Activated CD8-positive, alpha-beta memory T cell treated with anti-CD3 and anti-CD28 coated beads, Interleukin-2, amount 50 U/mL, for 1 hour (primary cell): Measurements from ENCODE around the gene LRRC43.
"Not testable (repeated sequence)": the region's sequence is repeated elsewhere in the genome, so short reads cannot be mapped to it uniquely, and the experiment has no call there.

ENCODE experiments used
- DNase-seq: peaks from one replicate; pipeline ENCODE4 v3.0.0-alpha.2; 2020; ENCODE audit errors: extremely low read depth

The LRRC43 gene

DNA sequence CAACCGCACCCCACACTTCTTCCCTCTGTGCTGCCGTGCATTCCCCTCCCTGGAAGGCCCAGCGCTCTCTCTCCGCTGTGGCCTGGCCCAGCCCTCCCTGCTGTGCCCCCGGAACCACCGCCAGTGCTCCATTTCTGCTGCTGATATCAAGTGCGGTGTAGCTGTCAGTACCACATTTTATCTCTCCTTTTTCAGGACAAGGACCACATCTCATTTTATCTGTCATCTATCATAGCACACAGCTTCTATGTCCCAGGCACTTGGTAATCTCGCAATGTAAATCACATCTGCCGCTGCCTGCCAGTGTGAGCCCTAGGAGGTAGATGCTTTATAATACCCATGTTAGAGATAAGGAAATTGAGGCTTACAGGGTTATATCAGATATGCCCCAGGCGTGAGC lies 27.2 kb upstream of the LRRC43 start:
- DNase-seq, result no peak

DNA sequence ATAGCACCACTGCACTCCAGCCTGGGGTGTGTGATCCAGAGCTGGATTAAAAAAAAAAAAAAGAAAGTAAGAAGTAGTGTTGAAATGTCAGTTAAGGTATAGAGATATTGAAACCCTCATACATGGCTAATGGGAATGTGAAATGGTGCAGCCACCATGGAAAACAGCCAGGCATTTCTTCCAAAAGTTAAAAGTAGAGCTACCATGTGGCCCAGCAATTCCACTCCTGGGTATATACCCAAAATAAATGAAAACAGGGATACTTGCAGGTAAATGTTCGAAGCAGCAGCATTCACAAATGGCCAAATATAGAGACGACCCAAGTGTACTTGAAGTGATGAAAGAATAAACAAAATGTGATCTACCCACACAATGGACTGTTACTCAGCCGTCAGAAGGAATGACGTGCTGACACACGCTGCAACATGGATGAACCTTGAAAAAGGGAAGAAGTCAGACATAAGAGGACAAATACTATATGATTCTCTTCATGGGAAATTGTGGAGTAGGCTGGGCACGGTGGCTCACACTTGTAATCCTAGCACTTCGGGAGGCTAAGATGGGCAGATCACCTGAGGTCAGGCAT lies 24.1 kb upstream of the LRRC43 start:
- no peak for DNase-seq

DNA sequence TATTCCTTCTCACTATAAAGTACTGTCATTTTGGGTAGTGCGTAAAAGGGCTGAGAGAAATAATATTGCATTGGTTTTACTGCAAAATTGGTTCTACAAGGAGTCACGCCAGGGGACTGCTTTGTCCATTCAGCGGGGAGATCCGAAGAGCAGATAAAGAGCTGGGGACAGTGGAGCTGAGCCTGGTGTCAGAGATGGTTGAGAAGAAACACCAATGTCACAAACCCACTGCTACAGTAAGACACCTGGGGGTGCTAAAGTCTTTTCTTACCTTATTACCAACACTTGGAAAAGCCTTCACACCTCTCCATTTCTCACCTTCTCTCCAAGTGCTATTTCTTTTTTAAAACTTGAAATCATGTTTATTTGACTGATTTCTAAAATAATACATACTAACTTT lies 23.0 kb upstream of the LRRC43 start:
- no peak for DNase-seq

DNA sequence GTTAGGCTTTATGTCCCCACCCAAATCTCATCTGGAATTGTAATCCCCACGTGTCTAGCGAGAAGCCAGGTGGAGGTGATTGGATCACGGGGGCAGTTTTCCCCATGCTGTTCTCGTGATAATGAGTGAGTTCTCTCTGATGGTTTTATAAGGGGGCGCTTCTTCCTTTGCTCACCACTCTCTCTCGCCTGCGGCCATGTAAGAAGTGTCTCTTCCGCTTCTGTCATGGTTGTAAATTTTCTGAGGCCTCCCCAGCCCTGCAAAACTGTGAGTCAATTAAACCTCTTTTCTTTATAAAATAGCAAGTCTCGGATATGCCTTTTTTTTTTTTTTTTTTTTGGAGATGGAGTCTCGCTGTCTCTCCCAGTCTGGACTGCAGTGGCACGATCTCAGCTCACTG lies 22.2 kb upstream of the LRRC43 start:
- no peak for DNase-seq

DNA sequence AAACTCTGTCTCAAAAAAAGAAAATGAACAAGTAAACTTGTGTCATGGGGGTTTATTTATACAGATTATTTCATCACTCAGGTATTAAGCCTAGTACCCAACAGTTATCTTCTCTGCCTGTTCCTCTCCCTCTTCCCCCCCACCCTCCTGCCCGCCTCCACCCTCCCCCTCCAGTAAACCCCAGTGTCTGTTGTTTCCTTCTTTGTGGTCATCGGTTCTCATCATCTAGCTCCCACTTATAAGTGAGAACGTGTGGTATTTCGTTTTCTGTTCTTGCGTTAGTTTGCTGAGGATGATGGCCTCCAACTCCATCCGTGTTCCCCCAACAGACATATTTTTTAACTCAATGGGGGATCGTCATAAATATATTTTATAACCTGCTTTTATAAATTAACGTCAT lies 21.2 kb upstream of the LRRC43 start:
- DNase-seq, result no peak

DNA sequence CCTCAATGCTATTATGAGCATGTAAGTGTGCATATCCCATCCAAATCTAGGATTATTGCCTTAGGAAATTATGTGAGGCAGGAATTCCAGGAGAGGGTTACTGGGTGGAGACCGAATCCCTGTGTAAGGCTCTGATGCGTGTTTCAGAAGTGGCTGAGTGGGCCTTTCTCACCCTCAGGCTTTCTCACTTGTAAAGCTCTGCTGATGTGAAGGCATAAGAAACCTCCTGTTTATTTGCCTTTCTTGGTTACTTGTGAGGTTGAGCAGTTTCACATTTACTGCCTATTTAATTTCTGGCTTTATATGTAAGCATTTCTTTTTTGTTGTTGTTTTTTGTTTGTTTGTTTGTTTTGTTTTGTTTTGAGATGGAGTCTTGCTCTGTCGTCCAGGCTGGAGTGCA lies 19.9 kb upstream of the LRRC43 start:
- no peak for DNase-seq

DNA sequence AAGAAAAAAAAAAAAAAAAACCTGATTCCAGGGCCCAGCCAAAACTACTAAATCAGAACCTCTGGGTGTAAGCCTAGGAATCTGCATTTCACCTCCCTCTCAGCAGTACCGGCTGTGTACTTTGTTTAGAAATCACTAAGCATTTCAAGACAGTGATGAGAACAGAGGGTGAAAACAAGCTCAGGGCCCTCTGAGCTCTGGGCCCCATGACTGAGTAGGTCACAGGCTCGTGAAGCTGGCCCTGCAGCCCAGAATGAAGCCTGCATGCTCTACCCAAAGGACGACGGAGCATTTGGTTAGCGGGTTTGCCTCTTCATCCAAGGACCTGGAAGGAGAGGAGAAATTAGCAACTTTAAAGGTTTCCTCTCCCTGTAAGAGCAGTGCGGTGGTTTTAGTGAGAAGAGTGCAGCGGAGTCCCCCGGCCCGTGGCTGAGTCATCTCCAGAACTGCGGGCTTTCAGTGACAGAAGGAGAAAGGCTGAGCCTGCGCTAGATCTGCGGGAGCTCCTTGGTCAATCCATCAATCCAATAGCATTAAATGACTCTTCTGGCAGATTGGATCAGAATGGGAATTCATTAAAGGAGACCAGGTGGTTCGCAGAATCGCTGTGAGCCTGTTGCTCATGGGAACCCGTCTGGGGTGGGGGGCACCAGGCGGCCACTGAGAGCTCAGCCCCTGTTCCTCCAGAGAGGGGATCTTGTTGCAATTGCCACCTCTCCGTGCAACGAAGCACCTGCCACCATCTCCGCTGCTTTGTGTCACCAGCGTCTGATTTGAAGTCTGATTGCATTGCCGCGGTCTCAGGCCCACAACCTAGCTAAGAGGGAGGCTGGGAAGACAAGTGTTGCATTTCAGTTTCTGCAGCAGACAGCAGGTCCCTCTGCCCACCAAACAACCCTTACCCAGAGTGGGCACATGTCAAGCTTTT lies 16.2 kb upstream of the LRRC43 start:
- DNase-seq, result no peak

DNA sequence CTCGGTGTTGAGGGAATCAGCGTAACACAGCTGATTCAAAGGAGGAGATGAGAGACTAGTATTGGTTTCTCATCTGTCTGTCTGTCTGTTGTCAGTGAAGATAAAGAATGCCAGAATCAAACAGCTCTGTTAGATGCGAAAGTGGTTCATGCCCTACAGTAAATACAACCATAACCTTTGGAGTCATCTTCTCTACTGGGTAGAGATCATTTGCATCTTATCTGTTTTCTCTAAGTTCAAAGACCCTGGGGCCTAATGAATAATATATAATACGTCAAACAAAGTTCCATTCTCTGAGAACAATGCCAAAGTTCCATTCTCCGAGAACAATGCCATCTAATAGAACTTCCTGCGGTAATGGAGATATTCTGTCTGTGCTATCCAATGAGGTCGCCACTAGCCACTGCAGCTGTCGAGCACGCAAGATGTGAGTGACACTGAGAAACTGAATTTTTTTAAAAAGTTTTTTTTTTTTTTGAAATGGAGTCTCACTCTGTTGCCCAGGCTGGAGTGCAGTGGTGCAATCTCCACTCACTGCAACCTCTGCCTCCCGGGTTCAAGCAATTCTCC lies 15.5 kb upstream of the LRRC43 start:
- no peak for DNase-seq

DNA sequence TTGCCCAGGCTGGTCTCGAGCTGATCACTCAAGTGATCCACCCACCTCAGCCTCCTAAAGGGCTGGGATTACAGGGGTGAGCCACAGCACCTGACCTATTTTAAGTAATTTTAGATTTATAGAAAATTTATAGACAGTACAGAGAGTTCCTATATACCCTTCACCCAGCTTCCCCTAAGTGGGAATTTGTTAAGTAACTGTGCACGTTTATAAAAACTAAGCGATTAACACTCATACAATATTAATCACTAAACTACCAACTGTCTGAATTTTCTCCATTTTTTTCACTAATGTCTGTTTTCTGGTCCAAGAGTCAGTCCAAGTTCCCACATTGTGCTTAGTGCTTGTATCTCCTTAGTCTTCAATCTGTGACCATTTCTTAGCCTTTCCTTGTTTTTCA lies 14.4 kb upstream of the LRRC43 start:
- no peak for DNase-seq

DNA sequence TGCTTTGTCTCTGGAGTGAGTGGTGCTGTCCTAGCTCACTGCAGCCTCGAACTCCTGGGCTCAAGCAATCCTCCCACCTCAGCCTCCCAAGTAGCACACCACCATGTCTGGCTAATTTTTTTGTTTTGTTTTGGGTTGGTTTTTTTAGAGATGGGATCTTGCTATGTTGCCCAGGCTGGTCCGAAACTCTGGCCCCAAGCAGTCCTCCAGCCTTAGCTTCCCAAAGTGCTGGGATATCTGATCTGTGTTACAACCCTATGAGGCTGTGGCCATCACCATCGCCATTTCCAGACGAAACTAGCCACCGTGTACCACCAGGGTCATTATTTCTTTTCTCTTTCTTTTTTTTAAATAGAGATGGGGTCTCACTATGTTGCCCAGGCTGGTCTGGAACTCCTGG lies 11.5 kb upstream of the LRRC43 start:
- DNase-seq, result no peak

DNA sequence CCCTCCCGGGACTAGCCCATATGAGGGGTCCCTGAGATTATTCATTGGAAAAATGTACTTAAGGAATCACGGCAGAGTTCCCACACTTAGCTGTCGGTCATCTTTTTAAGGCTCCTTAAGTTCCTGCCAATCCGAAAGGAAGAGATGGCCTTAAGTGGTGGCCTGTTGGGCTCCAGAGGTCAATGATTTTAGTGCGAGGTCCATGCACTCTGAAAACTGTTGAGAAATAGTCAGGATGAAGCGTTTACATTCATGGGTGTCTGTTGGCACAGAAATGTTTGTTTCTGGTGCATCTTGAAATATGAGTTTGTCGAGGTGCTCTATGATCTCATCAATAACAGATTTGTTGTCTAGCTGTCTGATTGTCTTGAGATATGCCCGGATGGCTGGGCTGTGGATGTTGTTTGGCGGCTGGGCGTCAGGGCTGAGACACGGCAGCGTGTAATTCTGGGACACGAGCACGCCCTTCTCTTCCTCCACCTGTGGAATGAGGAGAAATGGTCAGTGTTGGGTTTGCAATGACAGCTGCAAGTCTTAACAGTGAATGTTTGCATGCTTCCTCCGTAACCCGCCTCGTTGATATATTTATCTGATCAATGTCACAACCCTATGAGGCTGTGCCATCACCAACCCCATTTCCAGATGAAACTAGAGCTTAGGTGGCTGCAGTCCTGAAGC lies 10.5 kb upstream of the LRRC43 start:
- DNase-seq, result no peak

DNA sequence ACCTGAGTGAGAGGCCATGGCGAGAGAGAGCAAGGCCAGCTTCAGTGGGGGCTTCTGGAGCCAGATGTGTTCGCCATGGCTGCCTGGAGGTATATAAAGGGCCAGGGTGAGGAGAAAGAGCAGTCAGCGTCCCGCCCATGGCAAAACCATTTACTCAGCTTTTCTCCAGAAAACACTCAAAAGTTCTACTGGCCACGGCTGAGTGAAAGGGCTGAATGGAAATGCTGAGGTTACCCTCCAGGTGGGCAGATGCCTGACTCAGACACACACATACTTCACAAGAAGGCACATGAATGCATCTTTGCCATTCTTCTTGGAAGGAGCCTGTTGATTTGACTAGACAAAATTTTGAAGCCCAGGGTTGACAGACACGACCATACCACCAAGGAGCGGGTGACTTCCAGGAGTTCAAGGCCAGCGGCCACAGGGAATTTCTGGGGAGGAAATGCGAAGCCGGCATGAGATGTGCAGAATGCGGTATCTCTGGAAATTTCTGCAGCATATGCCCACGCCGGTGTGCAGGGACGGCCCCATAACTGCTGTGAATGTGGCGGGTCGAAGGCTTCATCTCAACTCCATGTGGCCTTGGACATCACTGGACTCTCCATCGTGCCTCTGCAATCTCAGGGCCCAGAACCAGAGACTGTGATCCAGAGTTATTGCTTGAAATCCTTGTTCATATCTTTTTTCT lies 8.6 kb upstream of the LRRC43 start, which contains the start of gene IL31:
Gene IL31, minus strand, starts transcription at position 67 of the 691 bp plus-strand sequence. Its CDS starts 49 bp downstream, at position 18.
- no peak for DNase-seq

DNA sequence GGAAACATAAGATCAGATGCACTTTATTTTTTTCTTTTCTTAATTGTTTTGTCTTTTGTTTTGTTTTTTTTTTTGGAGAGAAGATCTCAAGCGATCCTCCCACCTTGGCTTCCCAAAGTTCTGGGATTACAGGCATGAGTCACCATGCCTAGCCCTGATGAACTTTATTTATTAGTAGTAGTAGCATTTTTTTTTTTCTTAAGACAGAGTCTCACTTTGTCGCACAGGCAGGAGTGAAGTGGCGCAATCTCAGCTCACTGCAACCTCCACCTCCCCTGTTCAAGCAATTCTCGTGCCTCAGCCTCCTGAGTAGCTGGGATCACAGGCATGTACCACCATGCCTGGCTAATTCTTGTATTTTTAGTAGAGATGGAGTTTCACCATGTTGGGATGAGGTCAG lies 6.5 kb upstream of the LRRC43 start:
- DNase-seq, result not testable (repeated sequence)

DNA sequence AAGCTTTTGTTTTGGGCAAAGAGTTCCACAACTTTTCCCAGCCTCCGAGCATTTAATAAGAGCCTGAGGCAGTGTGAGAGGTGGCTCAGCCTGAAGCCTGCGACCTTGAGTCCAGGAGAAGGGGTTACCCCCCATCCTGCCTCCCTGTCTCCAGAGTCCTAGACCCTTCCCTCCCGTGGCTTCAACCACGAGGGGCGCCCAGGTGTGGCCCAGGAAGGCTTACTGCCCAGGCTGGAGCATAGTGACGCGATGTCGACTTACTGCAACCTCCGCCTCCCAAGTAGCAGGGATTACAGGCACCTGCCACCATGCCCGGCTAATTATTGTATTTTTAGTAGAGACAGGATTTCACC lies 641 bp downstream of the LRRC43 start:
- no peak for DNase-seq

DNA sequence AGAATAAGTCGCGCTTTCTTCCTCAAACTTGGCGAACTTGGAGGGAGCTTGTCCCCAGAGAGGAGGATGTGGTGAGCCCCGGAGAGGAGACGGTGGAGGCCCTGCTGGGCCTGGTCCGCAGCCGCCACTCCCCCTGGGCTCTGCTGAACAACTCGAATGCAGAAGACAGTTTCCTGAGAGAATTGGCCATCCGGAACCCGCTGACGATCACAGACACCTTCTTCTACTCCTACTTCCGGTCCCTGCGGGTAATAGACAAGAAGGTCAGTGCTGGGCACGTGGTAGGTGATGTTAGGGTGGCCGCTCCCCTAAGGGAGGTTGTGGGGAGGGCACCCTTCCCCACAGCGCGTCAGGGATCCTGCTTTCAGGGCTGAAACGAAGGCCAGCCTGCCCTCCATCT lies 1.6 kb downstream of the LRRC43 start:
- no peak for DNase-seq

DNA sequence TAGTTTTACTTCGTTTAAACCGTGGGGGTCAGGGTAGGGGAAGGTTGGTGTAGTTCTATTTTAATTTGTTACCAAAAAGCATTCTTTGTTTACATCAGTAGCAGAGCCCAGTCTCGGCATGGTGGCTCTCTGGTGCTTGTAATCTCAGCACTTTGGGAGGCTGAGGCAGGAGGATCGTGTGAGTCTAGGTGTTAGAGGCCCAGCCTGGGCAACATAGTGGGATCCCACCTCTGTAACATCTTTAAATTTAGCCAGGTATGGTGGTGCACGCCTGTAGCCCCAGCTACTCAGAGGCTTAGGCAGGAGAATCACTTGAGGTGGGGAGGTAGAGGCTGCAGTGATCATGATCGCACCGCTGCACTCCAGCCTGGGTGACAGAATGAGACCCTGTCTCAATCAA lies 2.2 kb downstream of the LRRC43 start:
- no peak for DNase-seq

DNA sequence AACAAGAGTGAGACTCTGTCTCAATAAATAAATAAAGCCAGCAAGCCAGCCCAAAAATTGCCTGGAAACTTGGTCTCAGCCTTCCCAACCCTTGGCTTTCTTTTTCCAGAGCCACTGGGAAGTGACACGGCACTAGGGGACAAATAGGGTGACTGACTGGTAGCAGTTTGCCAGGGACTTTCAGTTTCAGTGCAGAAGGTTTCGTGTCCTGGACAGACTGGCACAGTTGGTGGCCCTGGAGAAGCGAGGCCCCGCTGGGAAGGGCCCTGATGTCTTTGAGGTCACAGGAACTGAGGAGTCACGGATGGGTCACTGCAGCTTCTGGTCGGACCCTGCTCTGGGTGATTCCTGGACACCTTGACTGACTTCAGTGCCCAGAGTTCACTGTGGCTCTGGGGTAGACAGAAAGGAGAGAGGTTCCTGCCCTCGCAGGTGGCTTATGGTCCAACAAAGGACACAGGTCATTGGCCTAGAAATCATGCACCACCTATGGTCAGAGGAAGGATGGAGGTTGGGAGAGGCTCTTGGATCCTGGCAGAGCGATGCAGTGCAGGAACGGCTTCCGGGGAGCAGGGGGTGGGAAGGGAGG lies 2.7 kb downstream of the LRRC43 start:
- no peak for DNase-seq

DNA sequence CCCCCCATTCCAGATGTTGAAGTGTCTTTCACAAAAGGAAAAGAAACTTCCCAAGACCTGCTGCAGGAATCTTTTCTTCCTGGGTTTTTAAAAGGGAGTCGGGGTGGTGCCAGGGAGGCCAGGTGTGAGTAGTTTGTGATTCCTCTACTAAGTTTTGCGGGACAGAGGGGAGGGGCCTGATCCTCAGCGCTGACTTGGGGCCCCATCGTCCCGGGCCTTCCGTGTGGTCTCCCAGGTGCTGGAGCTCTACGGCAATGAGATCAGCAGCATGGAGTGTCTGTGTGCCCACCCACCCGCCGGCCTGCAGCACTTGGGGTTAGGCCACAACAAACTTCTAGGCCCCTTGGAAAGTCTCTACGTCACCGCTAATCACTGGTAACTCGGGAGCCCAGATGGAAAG lies 4.5 kb downstream of the LRRC43 start:
- DNase-seq, result no peak

DNA sequence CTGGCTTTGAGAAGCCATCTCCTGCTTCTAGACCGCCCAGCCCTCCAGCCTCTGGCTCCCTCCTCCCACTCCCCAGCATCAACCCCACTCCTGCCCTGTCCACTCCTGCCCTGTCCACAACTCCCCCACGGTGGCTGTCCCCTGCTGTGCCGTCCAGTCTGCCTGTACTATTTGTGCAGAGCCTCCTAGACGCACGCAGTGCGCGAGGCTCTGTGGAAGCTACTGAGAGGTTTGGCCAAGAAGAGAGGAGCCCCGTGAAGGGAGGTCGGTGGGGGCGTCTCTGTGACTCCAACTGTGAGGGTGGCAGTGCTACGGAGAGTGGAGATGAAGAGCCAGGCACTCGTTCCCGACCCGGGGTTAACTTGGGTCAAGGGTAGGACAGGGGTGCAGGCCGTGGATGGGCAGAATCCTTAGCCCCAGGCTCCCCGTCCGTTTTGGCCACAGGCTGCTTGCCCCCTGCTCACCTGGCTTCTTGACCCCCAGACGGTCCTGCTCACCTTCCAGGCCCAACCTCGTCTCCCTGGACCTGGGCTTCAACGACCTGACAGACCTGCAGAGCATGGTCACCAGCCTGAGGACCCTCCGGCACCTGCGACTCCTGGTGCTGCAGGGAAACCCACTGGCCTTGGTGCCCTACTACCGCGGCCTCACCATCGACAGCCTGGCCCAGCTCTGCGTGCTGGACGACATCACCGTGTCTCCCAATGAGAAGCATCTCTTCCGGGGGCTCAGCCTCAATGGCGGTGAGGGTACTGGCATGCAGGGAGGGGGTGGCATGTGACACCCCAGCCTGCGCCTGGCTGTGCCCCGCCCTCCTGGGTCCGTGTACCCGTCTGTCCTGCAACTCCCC lies 6.9 kb downstream of the LRRC43 start:
- no peak for DNase-seq

DNA sequence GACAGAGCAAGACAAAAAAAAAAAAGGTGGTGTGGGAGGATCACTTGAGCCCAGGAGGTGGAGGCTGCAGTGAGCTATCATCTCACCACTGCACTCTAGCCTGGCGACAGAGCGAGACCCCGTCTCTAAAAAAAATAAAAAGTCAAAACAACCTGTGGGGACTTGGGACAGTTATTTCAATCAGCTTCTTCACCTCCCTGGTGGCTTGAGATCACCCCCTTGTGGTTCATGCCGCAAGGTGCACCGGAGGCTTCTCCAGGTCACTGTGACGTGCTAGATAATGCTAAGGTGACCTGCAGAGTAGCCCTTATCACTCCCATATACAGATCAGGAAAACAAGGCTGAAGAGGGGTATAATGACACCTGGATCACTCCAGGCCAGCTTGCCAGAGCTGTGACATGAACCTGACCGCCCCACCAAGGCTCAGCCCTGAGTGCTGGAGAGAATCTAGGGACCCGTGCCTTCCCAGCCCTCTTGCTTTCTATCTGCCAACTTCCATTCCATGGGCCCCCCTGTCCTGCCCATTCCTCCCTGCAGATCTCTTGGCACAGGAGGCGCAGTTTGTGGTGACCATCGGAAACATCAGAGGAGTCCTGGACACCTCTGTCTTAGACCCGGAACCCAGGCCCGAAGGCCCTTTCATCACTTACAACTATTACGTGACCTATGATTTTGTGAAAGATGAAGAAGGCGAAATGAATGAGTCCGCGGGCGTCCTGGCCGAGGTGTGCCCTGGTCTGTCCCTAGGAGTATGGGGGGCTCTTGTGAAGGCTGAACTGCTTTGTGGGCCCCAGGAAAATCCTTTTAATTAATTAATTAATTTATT lies 8.1 kb downstream of the LRRC43 start:
- DNase-seq, result peak; percentile 16
